Rectal smooth muscle tissue (tissue), 1 donor: Measurements from ENCODE around the gene CFAP57.
A peak's percentile ranks its signal among the peaks of the same experiment; 100 is the strongest.

Experiments
- H3K27ac ChIP-seq: one replicate; pipeline ENCODE4 v1.7.0; 2013; ENCODE audit warnings: low read depth, low read length, inconsistent platforms
- H3K27me3 ChIP-seq: one replicate; pipeline ENCODE4 v1.7.0; 2013; ENCODE audit warnings: low read length; ENCODE audit not compliant: control insufficient read depth, insufficient read depth
- H3K36me3 ChIP-seq: one replicate; pipeline ENCODE4 v1.7.0; 2013; ENCODE audit warnings: low read length; ENCODE audit not compliant: control insufficient read depth, insufficient read depth
- H3K4me1 ChIP-seq: one replicate; pipeline ENCODE4 v1.7.0; 2013; ENCODE audit warnings: low read length; ENCODE audit not compliant: control insufficient read depth, insufficient read depth
- H3K4me3 ChIP-seq: one replicate; pipeline ENCODE4 v1.7.0; 2013; ENCODE audit warnings: low read length
- H3K9ac ChIP-seq: one replicate; pipeline ENCODE4 v1.7.0; 2013; ENCODE audit warnings: low read length

The CFAP57 gene

DNA sequence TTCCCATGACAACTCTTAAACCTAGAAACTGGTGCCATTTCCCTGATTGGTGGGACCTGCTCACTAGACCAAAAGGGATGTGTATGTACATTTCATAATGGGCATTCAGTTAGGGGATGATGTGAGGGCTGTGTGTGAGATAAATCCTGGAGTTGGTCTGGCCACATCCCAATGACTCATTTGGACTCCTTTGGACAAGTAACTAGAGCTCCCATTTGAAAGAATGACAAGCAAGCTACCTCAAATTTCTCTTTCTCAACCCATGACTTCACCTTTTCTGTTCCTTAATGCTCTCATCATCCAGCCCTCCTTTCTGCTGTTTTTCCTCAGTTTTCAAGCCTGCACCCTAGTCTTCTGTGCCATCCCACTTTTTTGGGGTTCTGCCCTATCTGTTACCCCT is 27.9 kb upstream of the CFAP57 start:
- Histone ChIP-seq H3K36me3 (no peaks in the 10 kb centered on the region), H3K27ac (no peak overlapping the region), H3K27me3 (no peaks in the 10 kb centered on the region), H3K4me1 (no peaks in the 10 kb centered on the region), H3K4me3 (no peak overlapping the region), H3K9ac (no peak overlapping the region)

DNA sequence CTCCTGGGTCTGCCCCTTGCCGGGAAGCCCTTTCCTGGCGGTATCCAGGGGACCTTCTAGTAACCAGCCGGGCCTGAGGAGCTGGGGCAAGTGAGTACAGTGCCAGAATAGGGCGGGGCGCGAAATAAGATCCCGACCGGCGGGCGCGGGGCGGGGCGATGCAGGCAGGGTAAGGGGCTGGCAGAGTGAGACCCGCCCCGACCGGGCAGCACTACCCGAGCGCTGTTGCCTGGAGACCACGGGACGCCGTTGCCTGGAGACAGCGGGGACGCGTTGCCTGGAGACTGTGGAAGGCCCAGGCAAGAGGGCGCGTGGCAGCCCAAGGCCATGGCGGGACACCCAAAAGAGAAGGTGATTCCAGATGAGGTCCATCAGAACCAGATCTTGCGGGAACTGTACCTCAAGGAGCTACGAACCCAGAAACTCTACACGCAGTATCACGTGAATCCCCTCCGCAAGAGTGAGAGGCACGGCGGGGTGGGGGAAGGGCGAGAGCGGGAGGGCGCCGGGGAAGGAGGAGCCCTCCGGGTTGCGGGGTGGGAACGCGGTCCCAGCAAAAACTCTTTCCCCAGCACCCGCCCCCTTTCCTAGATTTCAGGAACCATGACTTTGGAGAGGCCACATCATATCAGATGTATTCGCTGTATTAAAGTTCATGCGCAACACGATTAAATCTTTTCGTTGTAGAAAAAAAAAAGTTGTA is 24.4 kb upstream of the CFAP57 start:
- Histone ChIP-seq H3K4me1 (no peaks in the 10 kb centered on the region), H3K27me3 (no peaks in the 10 kb centered on the region), H3K36me3 (no peaks in the 10 kb centered on the region), H3K4me3 (peak overlapping the region; percentile 60), H3K9ac (no peak overlapping the region), H3K27ac (no peak overlapping the region)

GRCh38 chr1:43149889-43150288 is 22.2 kb upstream of the CFAP57 start:
- Histone ChIP-seq H3K27ac (no peak overlapping the region), H3K36me3 (no peaks in the 10 kb centered on the region), H3K9ac (no peak overlapping the region), H3K27me3 (no peaks in the 10 kb centered on the region), H3K4me1 (no peaks in the 10 kb centered on the region), H3K4me3 (no peak overlapping the region)

DNA sequence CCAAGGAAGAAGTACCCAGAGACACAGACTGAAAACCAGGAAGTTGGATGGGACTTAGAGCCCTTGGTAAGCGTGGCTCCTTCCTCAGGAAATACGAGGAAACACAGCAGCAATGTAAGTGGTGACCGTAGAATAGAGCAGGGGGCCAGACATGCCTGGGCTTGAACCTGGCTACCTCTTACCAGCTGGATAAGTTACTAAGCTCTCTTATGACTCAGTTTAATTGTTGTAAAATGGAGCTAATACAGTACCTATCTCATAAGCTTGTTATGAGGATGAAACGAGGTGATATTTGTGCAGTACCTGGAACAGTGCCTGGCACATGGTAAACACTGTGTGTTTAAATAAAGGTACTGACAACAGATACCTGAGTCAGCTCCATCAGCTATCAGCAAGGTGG is 19.3 kb upstream of the CFAP57 start:
- Histone ChIP-seq H3K4me1 (no peaks in the 10 kb centered on the region), H3K4me3 (no peak overlapping the region), H3K27me3 (no peaks in the 10 kb centered on the region), H3K27ac (no peak overlapping the region), H3K9ac (no peak overlapping the region), H3K36me3 (no peaks in the 10 kb centered on the region)

GRCh38 chr1:43153443-43153842 is 18.7 kb upstream of the CFAP57 start:
- no peaks in the 10 kb centered on the region for H3K4me1 ChIP-seq
- H3K36me3 ChIP-seq = no peaks in the 10 kb centered on the region
- H3K9ac ChIP-seq = no peak overlapping the region
- no peak overlapping the region for H3K27ac ChIP-seq
- H3K27me3 ChIP-seq = no peaks in the 10 kb centered on the region
- H3K4me3 ChIP-seq = no peak overlapping the region

DNA sequence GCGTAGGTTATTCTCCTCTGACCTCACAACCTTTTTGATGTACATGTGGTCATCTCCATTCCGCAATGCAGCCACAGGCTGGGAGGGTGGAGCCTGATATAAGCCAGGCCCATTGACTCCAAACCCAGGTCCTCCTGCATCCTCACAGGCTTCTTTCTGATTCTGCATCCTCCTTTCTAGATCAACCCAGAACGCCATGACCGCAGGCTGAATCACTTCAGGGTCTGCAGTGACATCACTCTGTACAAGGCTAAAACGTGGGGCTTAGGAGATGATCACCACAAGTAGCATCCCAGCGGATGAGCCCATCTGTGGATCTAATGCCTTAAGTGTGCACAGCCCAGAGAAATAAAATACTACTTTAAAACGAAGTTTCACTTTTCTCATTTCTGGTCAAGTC is 16.1 kb upstream of the CFAP57 start:
- no peak overlapping the region for H3K27ac ChIP-seq
- H3K4me3 ChIP-seq = no peak overlapping the region
- no peaks in the 10 kb centered on the region for H3K27me3 ChIP-seq
- H3K4me1 ChIP-seq = no peaks in the 10 kb centered on the region
- H3K9ac ChIP-seq = no peak overlapping the region
- H3K36me3 ChIP-seq = no peaks in the 10 kb centered on the region

DNA sequence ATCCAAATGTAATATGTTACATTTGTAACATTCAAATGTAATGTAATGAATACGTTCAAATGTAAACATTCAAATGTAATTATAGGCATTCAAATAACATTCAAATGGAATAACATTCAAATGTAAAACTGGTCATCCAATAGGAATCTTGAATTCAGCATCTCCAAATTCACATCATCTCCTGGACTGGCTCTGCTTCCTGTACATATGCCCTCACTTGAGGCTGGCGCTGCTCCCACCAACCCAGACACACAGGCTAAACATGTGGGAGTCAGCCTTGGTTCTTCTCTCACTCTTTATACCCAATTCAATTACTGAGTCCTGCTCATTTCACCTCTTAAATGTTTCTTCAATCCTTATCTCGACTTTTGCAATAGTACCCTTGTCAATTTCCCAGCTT is 7.0 kb upstream of the CFAP57 start:
- Histone ChIP-seq H3K27ac (no peak overlapping the region), H3K9ac (no peak overlapping the region), H3K36me3 (peaks cover 34% of the 10 kb centered on the region), H3K4me1 (no peaks in the 10 kb centered on the region), H3K4me3 (no peak overlapping the region), H3K27me3 (no peaks in the 10 kb centered on the region)

DNA sequence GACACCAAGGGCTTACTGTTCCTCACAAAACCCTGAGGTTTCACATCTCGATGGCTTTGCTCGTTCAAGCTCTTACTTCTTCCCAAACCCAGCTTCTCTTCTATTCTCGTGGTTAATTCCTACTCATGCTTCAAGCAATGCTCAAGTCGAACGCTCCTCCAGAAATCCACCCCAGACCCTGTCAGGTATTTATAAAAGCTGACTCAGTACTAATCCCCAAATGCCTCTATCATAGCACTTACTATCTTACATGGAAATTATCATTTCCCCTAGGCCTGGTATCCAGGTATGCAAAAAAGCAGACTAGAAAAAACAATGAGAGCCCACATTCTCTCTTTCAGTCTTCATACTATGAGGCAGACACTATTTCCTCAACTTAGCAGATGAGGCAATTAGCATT is 6.4 kb upstream of the CFAP57 start:
- Histone ChIP-seq H3K27me3 (no peaks in the 10 kb centered on the region), H3K27ac (no peak overlapping the region), H3K4me1 (no peaks in the 10 kb centered on the region), H3K4me3 (no peak overlapping the region), H3K36me3 (peaks cover 34% of the 10 kb centered on the region), H3K9ac (no peak overlapping the region)

GRCh38 chr1:43171312-43171875 is 736 bp upstream of the CFAP57 start:
- H3K9ac ChIP-seq = peak overlapping the region; percentile 92
- peaks cover 19% of the 10 kb centered on the region for H3K36me3 ChIP-seq
- H3K4me3 ChIP-seq = peak overlapping the region; percentile 94
- no peaks in the 10 kb centered on the region for H3K27me3 ChIP-seq
- H3K4me1 ChIP-seq = peaks cover 9% of the 10 kb centered on the region
- H3K27ac ChIP-seq = no peak overlapping the region

- Histone ChIP-seq H3K4me3 (peak overlapping the region; percentile 94), H3K27me3 (no peaks in the 10 kb centered on the region), H3K9ac (no peak overlapping the region), H3K36me3 (peaks cover 11% of the 10 kb centered on the region), H3K27ac (no peak overlapping the region), H3K4me1 (peaks cover 9% of the 10 kb centered on the region)
These were observed 420 bp downstream of the CFAP57 start for GRCh38 chr1:43172527-43172972.

GRCh38 chr1:43174873-43175272 is 2.7 kb downstream of the CFAP57 start:
- Histone ChIP-seq H3K9ac (no peak overlapping the region), H3K4me3 (no peak overlapping the region), H3K4me1 (peaks cover 9% of the 10 kb centered on the region), H3K36me3 (no peaks in the 10 kb centered on the region), H3K27ac (no peak overlapping the region), H3K27me3 (no peaks in the 10 kb centered on the region)

DNA sequence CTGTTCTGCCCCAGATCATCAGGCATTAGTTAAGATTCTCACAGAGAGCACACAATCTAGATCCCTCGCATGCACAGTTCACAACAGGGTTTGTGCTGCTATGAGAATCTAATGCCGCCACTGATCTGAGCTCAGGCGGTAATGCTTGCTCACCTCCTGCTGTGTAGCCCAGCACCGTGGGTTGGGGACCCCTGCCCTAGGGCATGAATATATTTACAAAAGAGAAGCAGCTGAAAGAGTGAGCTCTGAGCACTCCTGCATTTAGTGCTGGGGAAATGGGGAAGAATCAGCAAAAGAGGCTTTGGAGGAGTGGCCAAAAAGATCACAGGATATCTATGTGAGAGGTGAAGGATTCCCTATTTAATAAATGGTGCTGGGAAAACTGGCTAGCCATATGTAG is 5.6 kb downstream of the CFAP57 start:
- no peaks in the 10 kb centered on the region for H3K27me3 ChIP-seq
- H3K4me1 ChIP-seq = no peaks in the 10 kb centered on the region
- H3K36me3 ChIP-seq = no peaks in the 10 kb centered on the region
- no peak overlapping the region for H3K27ac ChIP-seq
- H3K4me3 ChIP-seq = no peak overlapping the region
- H3K9ac ChIP-seq = no peak overlapping the region

GRCh38 chr1:43184388-43184787 is 12.3 kb downstream of the CFAP57 start:
- H3K27me3 ChIP-seq = no peaks in the 10 kb centered on the region
- no peak overlapping the region for H3K27ac ChIP-seq
- no peak overlapping the region for H3K4me3 ChIP-seq
- no peak overlapping the region for H3K9ac ChIP-seq
- H3K4me1 ChIP-seq = no peaks in the 10 kb centered on the region
- H3K36me3 ChIP-seq = no peaks in the 10 kb centered on the region
